Common myeloid progenitor, CD34-positive (primary cell): ENCODE data around the gene DGKG.

Experiments used
- CTCF ChIA-PET: fragments of 350-600 bp; sonication (Branson Sonifier 250); formaldehyde crosslinking; loops from one replicate; lab custom pipeline; 2021; ENCODE audit warnings: antibody characterized with exemption; lab: Charles Lee
- POLR2A ChIA-PET: fragments of 350-600 bp; sonication (Branson Sonifier 250); formaldehyde crosslinking; loops from one replicate; lab custom pipeline; 2021; ENCODE audit warnings: antibody characterized with exemption; lab: Charles Lee
- DNase-seq, 3 donors: peaks; one replicate each; pipeline versions ENCODE4 v3.0.0 to v3.0.0-alpha.2; 2013
- H3K27ac ChIP-seq, 2 experiments: 1 replicate in 1 of 2; 2 replicates in 1 of 2; pipeline ENCODE4 v1.7.0; 2013; ENCODE audit warnings: inconsistent platforms in 2 of 2, low read length in 2 of 2, mild to moderate bottlenecking in 2 of 2, low read depth in 1 of 2, moderate library complexity in 1 of 2; ENCODE audit not compliant: severe bottlenecking in 2 of 2, insufficient read depth in 1 of 2, poor library complexity in 1 of 2
- H3K27me3 ChIP-seq, 5 experiments: replicated peaks in 2 of 5; 1 replicate in 3 of 5; 2 replicates in 2 of 5; pipeline versions ENCODE4 v1.6.1 to v1.7.0; 2013; ENCODE audit warnings: low read length in 4 of 5, mild to moderate bottlenecking in 2 of 5, moderate library complexity in 2 of 5, inconsistent platforms in 1 of 5; ENCODE audit not compliant: insufficient read depth in 5 of 5, control insufficient read depth in 4 of 5
- H3K36me3 ChIP-seq, 4 experiments: 1 replicate in 2 of 4; 2 replicates in 2 of 4; pipeline versions ENCODE4 v1.6.1 to v1.7.0; 2013; ENCODE audit warnings: low read length in 3 of 4, control low read depth in 1 of 4, mild to moderate bottlenecking in 1 of 4; ENCODE audit not compliant: control insufficient read depth in 4 of 4, insufficient read depth in 4 of 4
- H3K4me1 ChIP-seq, 4 experiments: 1 replicate in 3 of 4; 2 replicates in 1 of 4; pipeline versions ENCODE4 v1.6.1 to v1.7.1; 2013; ENCODE audit warnings: low read length in 3 of 4, mild to moderate bottlenecking in 3 of 4, control low read depth in 1 of 4, inconsistent platforms in 1 of 4, moderate library complexity in 1 of 4; ENCODE audit not compliant: control insufficient read depth in 4 of 4, insufficient read depth in 4 of 4; ENCODE audit errors: control extremely low read depth in 1 of 4
- H3K4me3 ChIP-seq, 7 experiments: 1 replicate in 4 of 7; 2 replicates in 3 of 7; pipeline versions ENCODE4 v1.5.1 to v1.7.0; 2013; ENCODE audit warnings: mild to moderate bottlenecking in 7 of 7, low read length in 6 of 7, moderate library complexity in 6 of 7, inconsistent platforms in 2 of 7, low read depth in 2 of 7, control low read depth in 1 of 7; ENCODE audit not compliant: insufficient read depth in 4 of 7, control insufficient read depth in 1 of 7; ENCODE audit errors: extremely low read depth in 1 of 7
- H3K9me3 ChIP-seq, 5 experiments: 1 replicate in 4 of 5; 2 replicates in 1 of 5; pipeline versions ENCODE4 v1.6.1 to v1.7.1; 2013; ENCODE audit warnings: low read length in 4 of 5, mild to moderate bottlenecking in 2 of 5, inconsistent platforms in 1 of 5, low read depth in 1 of 5, moderate library complexity in 1 of 5; ENCODE audit not compliant: control insufficient read depth in 4 of 5, insufficient read depth in 2 of 5; ENCODE audit errors: control extremely low read depth in 1 of 5
- WGBS: methylation state at CpG from one replicate; pipeline ENCODE4 v1.1.5; 2013; ENCODE audit not compliant: insufficient coverage; 5-methylcytosine and 5-hydroxymethylcytosine counted together

Gene DGKG

GRCh38 chr3:186361246-186361761 lies 730 bp downstream of the DGKG start:
- H3K27me3 ChIP-seq: peaks cover 7 to 33% (median 21%) of the 10 kb centered on the region in 5 experiments
- H3K27ac ChIP-seq: no peak overlapping the region
- peaks cover 0 to 33% (median 26%) of the 10 kb centered on the region in 4 experiments for H3K4me1 ChIP-seq
- peak in 1 of 3 donors; percentile 39 for DNase-seq
- ChIA-PET CTCF (interaction anchor here (0.7 to 1.6 kb wide), 6 partner anchors 13 to 180 kb away, joined by 3 to 4 read pairs (median 3); no protein-coding TSS in a partner anchor), POLR2A (no interaction called here)
- H3K4me3 ChIP-seq: peak overlapping the region; percentile 40 to 80 (median 70)
- no peaks in the 10 kb centered on the region for H3K9me3 ChIP-seq
- WGBS: under 1% methylated on average over 26 of the region's 26 CpGs
- no peaks in the 10 kb centered on the region for H3K36me3 ChIP-seq

- Histone ChIP-seq H3K27me3 (peaks cover 7 to 33% (median 21%) of the 10 kb centered on the region in 5 experiments), H3K4me3 (peak overlapping the region; percentile 16 to 80 (median 70)), H3K4me1 (peaks cover 0 to 32% (median 26%) of the 10 kb centered on the region in 4 experiments), H3K36me3 (no peaks in the 10 kb centered on the region), H3K27ac (no peak overlapping the region), H3K9me3 (no peaks in the 10 kb centered on the region)
- peak in 1 of 3 donors; percentile 36 for DNase-seq
- WGBS: 4% methylated on average over 19 of the region's 27 CpGs
- ChIA-PET POLR2A (no interaction called here), CTCF (interaction anchor here (1.5 to 1.6 kb wide), 2 partner anchors 14 to 21 kb away, joined by 3 read pairs; no protein-coding TSS in a partner anchor)
Observed at GRCh38 chr3:186360779-186361178, 1.3 kb downstream of the DGKG start.

GRCh38 chr3:186359078-186359477 lies 3.0 kb downstream of the DGKG start:
- peaks cover 0 to 28% (median 22%) of the 10 kb centered on the region in 4 experiments for H3K4me1 ChIP-seq
- ChIA-PET CTCF (interaction anchor here (0.8 kb wide), 1 partner anchor 10 kb away, joined by 4 read pairs; no protein-coding TSS in a partner anchor), POLR2A (no interaction called here)
- no peak overlapping the region for H3K4me3 ChIP-seq
- H3K27me3 ChIP-seq: peaks cover 4 to 23% (median 21%) of the 10 kb centered on the region in 5 experiments
- no peak for DNase-seq
- no peaks in the 10 kb centered on the region for H3K36me3 ChIP-seq
- WGBS: 92% methylated on average over 2 of the region's 3 CpGs
- no peak overlapping the region for H3K27ac ChIP-seq
- no peaks in the 10 kb centered on the region for H3K9me3 ChIP-seq

- Histone ChIP-seq H3K36me3 (no peaks in the 10 kb centered on the region), H3K27me3 (peaks cover 0 to 7% (median 4%) of the 10 kb centered on the region in 5 experiments), H3K4me1 (peaks cover 0 to 13% (median 9%) of the 10 kb centered on the region in 4 experiments), H3K4me3 (no peak overlapping the region), H3K9me3 (no peaks in the 10 kb centered on the region), H3K27ac (no peak overlapping the region)
- ChIA-PET CTCF (interaction anchor here (0.9 to 1.6 kb wide), 2 partner anchors 10 to 102 kb away, joined by 3 to 4 read pairs; no protein-coding TSS in a partner anchor), POLR2A (no interaction called here)
- DNase-seq: no peak
- 96% methylated on average over 5 of the region's 5 CpGs for WGBS
Observed at GRCh38 chr3:186356152-186356551, 5.9 kb downstream of the DGKG start.

GRCh38 chr3:186354100-186354499 lies 7.9 kb downstream of the DGKG start:
- CTCF ChIA-PET: no interaction called here

GRCh38 chr3:186352369-186352768 lies 9.7 kb downstream of the DGKG start:
- H3K27me3 ChIP-seq: no peaks in the 10 kb centered on the region
- H3K4me3 ChIP-seq: no peak overlapping the region
- 75% methylated on average over 4 of the region's 4 CpGs for WGBS
- no peaks in the 10 kb centered on the region for H3K4me1 ChIP-seq
- H3K27ac ChIP-seq: no peak overlapping the region
- H3K9me3 ChIP-seq: no peaks in the 10 kb centered on the region
- DNase-seq: no peak
- POLR2A ChIA-PET: no interaction called here
- H3K36me3 ChIP-seq: no peaks in the 10 kb centered on the region
- CTCF ChIA-PET: no interaction called here

More at GRCh38 chr3:186354100-186354499, 7.9 kb downstream of the DGKG start:
- Histone ChIP-seq H3K27ac (no peak overlapping the region), H3K9me3 (no peaks in the 10 kb centered on the region), H3K4me1 (peaks cover 0 to under 1% (median 0%) of the 10 kb centered on the region in 4 experiments), H3K4me3 (no peak overlapping the region), H3K36me3 (no peaks in the 10 kb centered on the region), H3K27me3 (no peaks in the 10 kb centered on the region)
- DNase-seq: no peak
- 98% methylated on average over 5 of the region's 5 CpGs for WGBS
- POLR2A ChIA-PET: no interaction called here

GRCh38 chr3:186342197-186342596 lies 19.8 kb downstream of the DGKG start:
- Histone ChIP-seq H3K27ac (peak overlapping the region in 1 of 2 experiments; percentile 54), H3K36me3 (no peaks in the 10 kb centered on the region), H3K4me3 (peak overlapping the region in 1 of 7 experiments; percentile 28), H3K27me3 (no peaks in the 10 kb centered on the region), H3K9me3 (no peaks in the 10 kb centered on the region), H3K4me1 (peaks cover 8 to 32% (median 23%) of the 10 kb centered on the region in 4 experiments)
- WGBS: 26% methylated on average over 3 of the region's 5 CpGs
- ChIA-PET POLR2A (interaction anchor here (0.7 kb wide), 1 partner anchor 241 kb away, joined by 4 read pairs; no protein-coding TSS in a partner anchor), CTCF (interaction anchor here (0.7 kb wide), 1 partner anchor 86 kb away, joined by 3 read pairs; no protein-coding TSS in a partner anchor)
- DNase-seq: peak; percentile 19 to 83 (median 71)
